GM12864 (cell line): Measurements from ENCODE around the gene MON1A.
"Not testable (repeated sequence)": the region's sequence is repeated elsewhere in the genome, so short reads cannot be mapped to it uniquely, and the experiment has no call there.

Experiments used
- DNase-seq: peaks from one replicate; pipeline ENCODE4 v3.0.0-alpha.2; 2011; ENCODE audit warnings: low read depth
- H3K4me3 ChIP-seq: 2 replicates; pipeline ENCODE4 v1.5.1; 2011; ENCODE audit warnings: mild to moderate bottlenecking, low read depth, low read length, control low read depth
- TF ChIP-seq, protein P1 (sequence below): IDR thresholded peaks from 2 replicates; pipeline ENCODE4 v1.5.1; 2011; ENCODE audit warnings: low read depth, mild to moderate bottlenecking, moderate library complexity, low read length, control low read depth, inconsistent platforms; ENCODE audit errors: missing control alignments

The MON1A gene

DNA sequence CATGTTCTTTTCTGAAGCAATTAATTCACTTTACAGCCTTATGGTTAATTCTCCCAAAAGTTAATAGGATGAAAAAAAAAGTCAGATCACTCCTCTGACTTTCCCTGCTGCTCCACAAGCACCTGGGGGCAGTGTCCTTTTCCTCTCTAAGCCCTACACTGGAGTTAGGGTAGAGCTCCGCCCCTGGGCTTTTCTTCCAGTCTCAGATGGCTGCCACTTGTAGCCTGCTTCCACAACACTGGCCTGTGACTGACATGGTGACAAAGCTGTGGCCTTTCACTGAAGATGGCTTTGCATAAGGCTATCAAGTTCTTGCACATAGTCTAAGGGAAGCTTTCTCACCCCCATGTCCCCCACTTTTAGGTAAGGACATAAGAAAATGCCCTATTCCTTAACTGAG lies 1.3 kb upstream of the MON1A start:
- TF ChIP-seq, protein P1, sequence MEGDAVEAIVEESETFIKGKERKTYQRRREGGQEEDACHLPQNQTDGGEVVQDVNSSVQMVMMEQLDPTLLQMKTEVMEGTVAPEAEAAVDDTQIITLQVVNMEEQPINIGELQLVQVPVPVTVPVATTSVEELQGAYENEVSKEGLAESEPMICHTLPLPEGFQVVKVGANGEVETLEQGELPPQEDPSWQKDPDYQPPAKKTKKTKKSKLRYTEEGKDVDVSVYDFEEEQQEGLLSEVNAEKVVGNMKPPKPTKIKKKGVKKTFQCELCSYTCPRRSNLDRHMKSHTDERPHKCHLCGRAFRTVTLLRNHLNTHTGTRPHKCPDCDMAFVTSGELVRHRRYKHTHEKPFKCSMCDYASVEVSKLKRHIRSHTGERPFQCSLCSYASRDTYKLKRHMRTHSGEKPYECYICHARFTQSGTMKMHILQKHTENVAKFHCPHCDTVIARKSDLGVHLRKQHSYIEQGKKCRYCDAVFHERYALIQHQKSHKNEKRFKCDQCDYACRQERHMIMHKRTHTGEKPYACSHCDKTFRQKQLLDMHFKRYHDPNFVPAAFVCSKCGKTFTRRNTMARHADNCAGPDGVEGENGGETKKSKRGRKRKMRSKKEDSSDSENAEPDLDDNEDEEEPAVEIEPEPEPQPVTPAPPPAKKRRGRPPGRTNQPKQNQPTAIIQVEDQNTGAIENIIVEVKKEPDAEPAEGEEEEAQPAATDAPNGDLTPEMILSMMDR: no peak
- no peak for DNase-seq
- no peak overlapping the region for H3K4me3 ChIP-seq

DNA sequence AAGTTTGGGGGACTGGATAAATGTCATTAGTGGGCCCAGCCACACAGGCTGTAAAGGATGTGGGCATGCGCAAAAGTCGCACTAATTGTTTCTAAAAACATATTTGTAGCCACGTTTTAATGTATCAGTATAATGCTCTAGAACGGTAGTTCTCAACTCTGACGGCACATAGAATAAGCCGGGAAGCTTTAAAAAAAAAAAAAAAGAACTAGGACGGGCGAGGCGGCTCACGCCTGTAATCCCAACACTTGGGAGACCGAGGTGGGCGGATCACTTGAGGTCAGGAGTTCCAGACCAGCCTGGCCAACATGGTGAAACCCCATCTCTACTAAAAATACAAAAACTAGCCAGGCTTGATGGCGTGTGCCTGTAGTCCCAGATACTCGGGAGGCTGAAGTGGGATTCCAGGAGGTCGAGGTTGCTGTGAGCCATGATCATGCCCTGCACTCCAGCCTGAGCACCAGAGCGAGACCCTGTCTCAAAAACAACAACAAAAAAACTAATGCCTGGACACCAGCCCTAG lies 618 bp upstream of the MON1A start:
- TF ChIP-seq, protein P1: no peak
- DNase-seq: no peak
- H3K4me3 ChIP-seq: peak overlapping the region; percentile 97

DNA sequence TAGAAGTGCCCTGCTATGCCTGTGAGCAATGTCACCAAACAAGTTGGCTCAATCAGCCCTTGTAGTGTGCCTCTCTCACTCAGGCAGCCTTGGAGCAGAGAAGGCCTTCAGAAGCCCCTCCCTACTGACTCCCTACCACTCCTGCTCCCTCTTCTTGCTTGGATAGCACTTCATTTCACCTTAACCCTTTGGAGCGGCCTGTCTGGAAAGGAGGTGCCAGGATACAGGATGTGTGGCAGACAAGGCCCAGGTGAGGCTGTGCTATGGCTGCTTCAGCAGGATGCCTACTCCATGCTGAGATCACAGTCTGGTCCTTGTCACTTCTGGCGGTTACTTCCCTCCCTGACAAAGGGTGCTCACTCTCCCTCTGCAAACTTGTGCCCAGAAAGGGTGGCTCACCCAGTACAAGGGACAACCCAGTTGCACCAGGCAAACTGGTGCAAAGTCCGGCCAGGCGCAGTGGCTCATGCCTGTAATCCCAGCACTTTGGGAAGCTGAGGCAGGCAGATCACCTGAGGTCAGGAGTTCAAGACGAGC lies 1.1 kb downstream of the MON1A start:
- H3K4me3 ChIP-seq: no peak overlapping the region; the same call in 1 of the 2 replicates
- no peak for DNase-seq
- TF ChIP-seq, protein P1: no peak

DNA sequence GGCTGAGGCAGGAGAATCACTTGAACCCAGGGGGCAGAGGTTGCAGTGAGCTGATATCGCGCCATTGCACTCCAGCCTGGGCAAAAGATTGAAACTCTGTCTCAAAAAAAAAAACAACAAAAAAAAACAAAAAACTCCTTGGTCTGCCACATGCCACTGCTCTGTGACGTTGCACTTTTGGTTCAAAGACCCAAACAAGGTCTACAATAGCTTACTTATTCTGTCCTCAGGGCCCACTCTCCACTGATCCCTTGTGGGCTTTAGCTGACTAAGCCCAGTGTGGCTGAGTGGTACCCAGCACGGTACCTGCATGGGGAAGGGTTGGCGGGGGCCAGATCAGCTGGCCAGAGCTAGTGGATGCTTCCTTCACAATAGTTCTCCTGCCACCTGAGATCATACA lies 1.8 kb downstream of the MON1A start:
- H3K4me3 ChIP-seq: no peak overlapping the region
- DNase-seq: no peak
- TF ChIP-seq, protein P1: no peak

DNA sequence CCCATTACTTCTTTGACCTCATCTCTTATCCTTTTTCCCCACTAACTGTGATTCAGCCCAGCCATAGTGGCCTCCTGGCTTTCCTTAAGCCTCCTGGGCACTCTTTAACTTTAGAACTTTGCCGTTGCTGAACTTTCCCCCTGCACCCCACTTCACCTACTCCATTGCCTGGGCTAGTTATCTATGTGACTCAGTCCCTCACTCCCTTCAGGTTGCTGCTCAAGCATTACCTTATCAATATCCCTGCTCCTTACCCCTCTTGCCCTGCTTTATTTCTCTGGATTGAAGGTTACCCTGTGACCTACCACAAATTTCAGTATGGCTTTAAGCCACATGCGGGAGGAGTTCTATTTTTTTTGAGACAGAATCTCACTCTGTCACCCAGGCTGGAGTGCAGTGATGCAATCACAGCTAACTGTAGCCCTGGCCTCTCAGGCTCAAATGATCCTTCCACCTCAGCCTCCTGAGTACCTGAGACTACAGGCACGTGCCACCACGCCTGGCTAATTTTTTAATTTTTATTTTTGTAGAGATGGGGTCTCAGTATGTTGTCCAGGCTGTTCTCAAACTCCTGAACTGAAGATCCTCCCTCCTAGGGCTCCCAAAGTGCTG lies 3.4 kb downstream of the MON1A start:
- H3K4me3 ChIP-seq: no peak overlapping the region
- no peak for DNase-seq
- TF ChIP-seq, protein P1: no peak

DNA sequence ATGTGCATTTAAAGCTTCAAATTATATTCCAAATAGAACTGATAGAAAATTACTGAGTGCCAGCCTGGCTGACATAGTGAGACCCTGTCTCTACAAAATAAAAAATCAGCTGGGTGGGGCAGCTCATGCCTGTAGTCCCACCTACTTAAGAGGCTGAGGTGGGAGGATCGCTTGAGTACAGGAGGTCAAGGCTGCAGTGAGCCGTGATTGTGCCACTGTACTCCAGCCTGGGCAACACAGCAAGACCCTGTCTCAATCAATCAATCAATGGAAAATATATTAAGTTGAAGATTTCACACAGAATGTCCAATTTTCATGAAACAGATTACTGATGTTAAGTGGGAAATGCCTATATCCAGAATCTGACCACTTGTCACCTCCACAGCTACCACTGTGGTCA lies 4.1 kb downstream of the MON1A start:
- TF ChIP-seq, protein P1: no peak
- H3K4me3 ChIP-seq: no peak overlapping the region
- DNase-seq: no peak

DNA sequence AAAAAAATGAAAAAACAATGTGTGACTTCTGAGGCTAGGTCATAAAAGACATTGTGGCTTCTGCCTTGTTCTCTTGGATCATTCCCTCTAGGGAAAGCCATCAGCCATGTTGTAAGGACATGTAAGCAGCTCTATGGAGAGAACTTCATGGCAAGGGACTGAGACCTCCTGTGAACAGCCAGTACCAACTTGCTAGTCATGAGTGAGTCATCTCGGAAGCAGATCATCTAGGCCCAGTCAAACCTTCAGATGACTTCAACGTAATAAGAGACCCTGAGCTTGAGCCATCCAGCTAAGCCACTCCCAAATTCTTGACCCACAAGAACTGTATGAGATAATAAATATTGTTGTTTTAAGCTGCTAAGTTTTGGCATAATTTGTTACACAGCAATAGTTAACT lies 4.9 kb downstream of the MON1A start:
- TF ChIP-seq, protein P1: no peak
- no peak overlapping the region for H3K4me3 ChIP-seq
- DNase-seq: no peak

DNA sequence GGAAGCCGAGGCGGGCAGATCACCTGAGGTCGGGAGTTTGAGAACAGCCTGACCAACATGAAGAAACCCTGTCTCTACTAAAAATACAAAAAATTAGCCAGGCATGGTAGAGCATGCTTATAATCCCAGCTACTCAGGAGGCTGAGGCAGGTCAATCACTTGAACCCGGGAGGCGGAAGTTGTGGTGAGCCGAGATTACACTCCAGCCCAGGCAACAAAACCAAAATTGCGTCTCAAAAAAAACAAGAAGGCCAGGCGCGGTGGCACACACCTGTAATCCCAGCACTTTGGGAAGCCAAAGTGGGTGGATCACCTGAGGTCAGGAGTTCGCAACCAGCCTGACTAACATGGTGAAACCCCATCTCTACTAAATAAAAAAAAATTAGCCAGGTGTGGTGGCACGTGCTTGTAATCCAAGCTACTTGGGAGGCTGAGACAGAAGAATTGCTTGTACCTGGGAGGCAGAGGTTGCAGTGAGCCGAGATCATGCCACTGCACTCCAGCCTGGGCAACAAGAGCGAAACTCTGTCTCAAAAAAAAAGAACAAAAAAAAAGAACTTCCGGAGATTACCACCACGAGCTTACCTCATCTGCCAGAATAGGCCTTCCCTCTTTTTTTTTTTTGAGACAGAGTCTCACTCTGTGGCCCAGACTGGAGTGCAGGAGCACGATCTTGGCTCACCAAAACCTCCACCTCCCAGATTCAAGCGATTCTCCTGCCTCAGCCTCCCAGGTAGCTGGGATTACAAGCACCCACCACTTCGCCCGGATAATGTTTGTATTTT lies 11.6 kb downstream of the MON1A start:
- not testable (repeated sequence) for DNase-seq, H3K4me3 ChIP-seq
